Esophagus squamous epithelium (tissue), 4 donors: ENCODE results near the gene INO80D.
"Not testable (repeated sequence)": the region's sequence is repeated elsewhere in the genome, so short reads cannot be mapped to it uniquely, and the experiment has no call there.

Source experiments
- CTCF ChIP-seq, 6 experiments: fragments of 450-650 bp in 4 of 6; fragments of 200-600 bp in 2 of 6; sonication (generic) in 2 of 6; IDR thresholded peaks; one replicate each; pipeline ENCODE4 v1.5.1; 2016 to 2019; ENCODE audit warnings: antibody characterized with exemption in 6 of 6, mild to moderate bottlenecking in 4 of 6, moderate library complexity in 4 of 6
- POLR2A ChIP-seq, 4 donors: fragments of 450-650 bp; IDR thresholded peaks; one replicate each; pipeline ENCODE4 v1.6.1; 2017; ENCODE audit warnings: antibody characterized with exemption in 4 of 4, mild to moderate bottlenecking in 4 of 4, moderate library complexity in 3 of 4

- TF ChIP-seq POLR2A, CTCF (IDR thresholded peaks at IDR 0.05): not testable (repeated sequence)
Observed at GRCh38 chr2:205977699-205978098, 108.3 kb downstream of the INO80D start.
